ENCODE results near the gene FOXA2. TPM values are rescaled to one million over a fixed set of nuclear protein-coding genes. Genes with fewer than 3 reads are reported as not detected.

FOXA2 gene
- total and polyA plus RNA-seq, 2 of the 13 experiments (the other 11 are each of a cell fraction or from before 2014, with no cell fraction given): 8.8 to 12.2 TPM

GRCh38 chr20:22578221-22579118, 5.9 kb downstream of the FOXA2 start (continued):
- TF ChIP-seq MLXIP (CRISPR knock-in tag; IDR thresholded peaks at IDR 0.05; ENCODE audit: borderline replicate concordance) (peak; percentile 75), ZNF619 (CRISPR knock-in tag; IDR thresholded peaks at IDR 0.05) (0 out of 2 replicates have a peak, but pooled peaks have one; percentile 5), CERS6 (CRISPR knock-in tag; IDR thresholded peaks at IDR 0.05) (0 out of 2 replicates have a peak, but pooled peaks have one; percentile 46), HMGXB3 (CRISPR knock-in tag; IDR thresholded peaks at IDR 0.05; ENCODE audit: borderline replicate concordance) (no peak), TCF7L2 (IDR thresholded peaks at IDR 0.05; ENCODE audit: low read depth, low read length) (no peak), SAP130 (CRISPR knock-in tag; IDR thresholded peaks at IDR 0.05; ENCODE audit: low read depth) (peak; percentile 75), FOXK1 (CRISPR knock-in tag; IDR thresholded peaks at IDR 0.05; ENCODE audit: borderline replicate concordance, low read depth) (peak; percentile 40; the same call in 1 of the 2 replicates), ZNF160 (CRISPR knock-in tag; IDR thresholded peaks at IDR 0.05) (peak; percentile 82), ZNF549 (CRISPR knock-in tag; IDR thresholded peaks at IDR 0.05) (peak; percentile 26; the same call in 1 of the 2 replicates), ZNF430 (CRISPR knock-in tag; IDR thresholded peaks at IDR 0.05) (peak; percentile 39; the same call in 1 of the 2 replicates), AHR (CRISPR knock-in tag; IDR thresholded peaks at IDR 0.05) (0 out of 2 replicates have a peak, but pooled peaks have one; percentile 10), ZFY (CRISPR knock-in tag; IDR thresholded peaks at IDR 0.05) (peak; percentile 73), MAF1 (CRISPR knock-in tag; IDR thresholded peaks at IDR 0.05; ENCODE audit: borderline replicate concordance) (no peak), KLF12 (CRISPR knock-in tag; IDR thresholded peaks at IDR 0.05; ENCODE audit: borderline replicate concordance) (peak; percentile 79), ZBTB33 (CRISPR knock-in tag; IDR thresholded peaks at IDR 0.05) (no peak; the same call in 1 of the 2 replicates), MTF1 (CRISPR knock-in tag; IDR thresholded peaks at IDR 0.05) (peak; percentile 63; the same call in 1 of the 2 replicates), ZFP1 (CRISPR knock-in tag; IDR thresholded peaks at IDR 0.05) (0 out of 2 replicates have a peak, but pooled peaks have one; percentile 43), HDAC1 (CRISPR knock-in tag; IDR thresholded peaks at IDR 0.05) (peak; percentile 49; the same call in 1 of the 2 replicates), FOXM1 (CRISPR knock-in tag; IDR thresholded peaks at IDR 0.05) (peak; percentile 89)
